ENCODE data around the gene RBM3. TPM values are rescaled to one million over a fixed set of nuclear protein-coding genes. Genes with fewer than 3 reads are reported as not detected.

RBM3 gene
- polyA plus RNA-seq, 3 donors = 187 to 302 (median 203) TPM

DNA sequence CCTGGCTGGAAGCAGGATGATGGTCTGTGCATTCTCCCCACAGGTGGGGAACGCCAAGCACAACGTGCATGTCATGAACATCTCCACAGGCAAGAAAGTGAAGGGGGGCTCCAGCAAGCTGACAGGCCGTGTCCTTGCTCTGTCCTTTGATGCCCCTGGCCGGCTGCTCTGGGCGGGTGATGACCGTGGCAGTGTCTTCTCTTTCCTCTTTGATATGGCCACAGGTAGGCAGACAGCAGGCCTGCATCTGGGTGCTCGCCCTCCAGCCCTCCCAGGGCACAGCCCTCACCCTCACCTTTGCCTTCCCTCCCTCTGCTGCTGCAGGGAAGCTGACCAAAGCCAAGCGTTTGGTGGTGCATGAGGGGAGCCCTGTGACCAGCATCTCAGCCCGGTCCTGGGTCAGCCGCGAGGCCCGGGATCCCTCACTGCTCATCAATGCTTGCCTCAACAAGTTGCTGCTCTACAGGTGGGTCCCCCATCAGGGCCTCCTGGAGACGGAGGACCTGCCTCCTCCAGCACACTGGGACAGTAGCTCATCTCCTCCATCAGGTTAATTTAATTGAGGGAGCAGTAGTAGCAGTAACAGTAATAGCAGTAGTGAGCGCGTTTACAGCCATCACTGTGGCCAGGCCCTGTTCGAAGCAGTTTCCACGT lies 27.6 kb downstream of the RBM3 start:
- intact Hi-C loops (cut with micrococcal nuclease) = no loop called here
- H3K36me3 ChIP-seq (replicated peaks in 1 of 2; ENCODE audit: control insufficient read depth in 1 of 2, insufficient read depth in 2 of 2, low read length in 2 of 2) = peaks cover 44 to 64% of the 10 kb centered on the region in 2 donors

DNA sequence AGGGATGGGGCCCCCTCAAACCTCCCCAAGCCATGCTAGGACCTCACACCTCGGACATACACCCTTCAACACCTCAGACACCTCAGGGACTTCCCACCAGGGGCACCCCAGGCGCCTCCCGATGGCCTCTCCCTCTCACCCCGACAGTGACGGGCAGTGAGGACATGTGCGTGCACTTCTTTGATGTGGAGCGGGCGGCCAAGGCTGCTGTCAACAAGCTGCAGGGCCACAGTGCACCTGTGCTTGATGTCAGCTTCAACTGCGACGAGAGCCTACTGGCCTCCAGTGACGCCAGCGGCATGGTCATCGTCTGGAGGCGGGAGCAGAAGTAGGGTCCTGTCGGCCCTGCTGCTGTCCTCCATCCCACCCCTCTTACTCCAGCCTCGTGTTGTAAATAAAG lies 30.4 kb downstream of the RBM3 start:
- Histone ChIP-seq H3K4me3 (replicated peaks in 1 of 3; ENCODE audit: low read depth in 2 of 3, low read length in 3 of 3) (no peak overlapping the region), H3K27ac (ENCODE audit: low read depth in 1 of 2, low read length in 2 of 2) (no peak overlapping the region), H3K4me2 (replicated peaks; ENCODE audit: extremely low read depth, low read length, poor library complexity, severe bottlenecking) (no peak overlapping the region), H3K9ac (ENCODE audit: insufficient read depth, low read length, poor library complexity, severe bottlenecking) (no peak overlapping the region), H3K27me3 (ENCODE audit: control insufficient read depth in 2 of 2, insufficient read depth in 2 of 2, low read length in 2 of 2) (no peaks in the 10 kb centered on the region), H2AFZ (ENCODE audit: insufficient read depth, low read depth, low read length, poor library complexity, severe bottlenecking) (no peak overlapping the region), H3K9me3 (replicated peaks in 1 of 2; ENCODE audit: control insufficient read depth in 1 of 2, insufficient read depth in 1 of 2, low read length in 2 of 2) (no peaks in the 10 kb centered on the region), H4K20me1 (ENCODE audit: insufficient read depth, low read length) (no peaks in the 10 kb centered on the region), H3K36me3 (replicated peaks in 1 of 2; ENCODE audit: control insufficient read depth in 1 of 2, insufficient read depth in 2 of 2, low read length in 2 of 2) (peaks cover 38 to 53% of the 10 kb centered on the region in 2 donors), H3K4me1 (ENCODE audit: control insufficient read depth in 1 of 2, insufficient read depth in 2 of 2, low read length in 2 of 2) (no peaks in the 10 kb centered on the region), H3K79me2 (ENCODE audit: insufficient read depth, low read length) (no peaks in the 10 kb centered on the region)
- TF ChIP-seq, protein P1, sequence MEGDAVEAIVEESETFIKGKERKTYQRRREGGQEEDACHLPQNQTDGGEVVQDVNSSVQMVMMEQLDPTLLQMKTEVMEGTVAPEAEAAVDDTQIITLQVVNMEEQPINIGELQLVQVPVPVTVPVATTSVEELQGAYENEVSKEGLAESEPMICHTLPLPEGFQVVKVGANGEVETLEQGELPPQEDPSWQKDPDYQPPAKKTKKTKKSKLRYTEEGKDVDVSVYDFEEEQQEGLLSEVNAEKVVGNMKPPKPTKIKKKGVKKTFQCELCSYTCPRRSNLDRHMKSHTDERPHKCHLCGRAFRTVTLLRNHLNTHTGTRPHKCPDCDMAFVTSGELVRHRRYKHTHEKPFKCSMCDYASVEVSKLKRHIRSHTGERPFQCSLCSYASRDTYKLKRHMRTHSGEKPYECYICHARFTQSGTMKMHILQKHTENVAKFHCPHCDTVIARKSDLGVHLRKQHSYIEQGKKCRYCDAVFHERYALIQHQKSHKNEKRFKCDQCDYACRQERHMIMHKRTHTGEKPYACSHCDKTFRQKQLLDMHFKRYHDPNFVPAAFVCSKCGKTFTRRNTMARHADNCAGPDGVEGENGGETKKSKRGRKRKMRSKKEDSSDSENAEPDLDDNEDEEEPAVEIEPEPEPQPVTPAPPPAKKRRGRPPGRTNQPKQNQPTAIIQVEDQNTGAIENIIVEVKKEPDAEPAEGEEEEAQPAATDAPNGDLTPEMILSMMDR (IDR thresholded peaks at IDR 0.05) = no peak
- no peak overlapping the region for H3K4me3 Mint-ChIP-seq
- intact Hi-C loops (cut with micrococcal nuclease) = no loop called here
- H3K27me3 Mint-ChIP-seq (ENCODE audit: low read depth in 3 of 3) = peaks cover 0 to 8% (median 0%) of the 10 kb centered on the region in 3 donors
- peaks cover 0 to 2% (median 0%) of the 10 kb centered on the region in 7 donors for H3K9me3 Mint-ChIP-seq
- no peaks in the 10 kb centered on the region for H3K4me1 Mint-ChIP-seq
- DNase-seq = no peak
- H3K36me3 Mint-ChIP-seq = peaks cover 42 to 54% of the 10 kb centered on the region in 2 donors
- 95% methylated on average over 4 of the region's 16 CpGs for WGBS (ENCODE audit: insufficient coverage)
- no peak overlapping the region for H3K27ac Mint-ChIP-seq

More for the DNA sequence above, 27.6 kb downstream of the RBM3 start:
- Mint-ChIP-seq H3K27ac (peak overlapping the region in 2 of 7 donors; percentile 23 to 36), H3K4me3 (no peak overlapping the region), H3K9me3 (peaks cover 0 to 10% (median 5%) of the 10 kb centered on the region in 7 donors), H3K27me3 (ENCODE audit: low read depth in 3 of 3) (peaks cover 0 to 8% (median 0%) of the 10 kb centered on the region in 3 donors), H3K4me1 (peaks cover 6% of the 10 kb centered on the region), H3K36me3 (peaks cover 48 to 66% of the 10 kb centered on the region in 2 donors)
- Histone ChIP-seq H3K79me2 (ENCODE audit: insufficient read depth, low read length) (no peaks in the 10 kb centered on the region), H3K4me1 (ENCODE audit: control insufficient read depth in 1 of 2, insufficient read depth in 2 of 2, low read length in 2 of 2) (peaks cover 6 to 7% of the 10 kb centered on the region in 2 donors), H2AFZ (ENCODE audit: insufficient read depth, low read depth, low read length, poor library complexity, severe bottlenecking) (no peak overlapping the region), H3K27ac (ENCODE audit: low read depth in 1 of 2, low read length in 2 of 2) (no peak overlapping the region), H4K20me1 (ENCODE audit: insufficient read depth, low read length) (no peaks in the 10 kb centered on the region), H3K4me2 (replicated peaks; ENCODE audit: extremely low read depth, low read length, poor library complexity, severe bottlenecking) (no peak overlapping the region), H3K9ac (ENCODE audit: insufficient read depth, low read length, poor library complexity, severe bottlenecking) (no peak overlapping the region), H3K9me3 (replicated peaks in 1 of 2; ENCODE audit: control insufficient read depth in 1 of 2, insufficient read depth in 1 of 2, low read length in 2 of 2) (no peaks in the 10 kb centered on the region), H3K4me3 (replicated peaks in 1 of 3; ENCODE audit: low read depth in 2 of 3, low read length in 3 of 3) (no peak overlapping the region), H3K27me3 (ENCODE audit: control insufficient read depth in 2 of 2, insufficient read depth in 2 of 2, low read length in 2 of 2) (no peaks in the 10 kb centered on the region)
- WGBS (ENCODE audit: insufficient coverage) = 90% methylated on average over 5 of the region's 17 CpGs
- DNase-seq = no peak
- TF ChIP-seq, protein P1 (IDR thresholded peaks at IDR 0.05) = no peak

Measured in CD14-positive monocyte (primary cell).